Smooth muscle cell (in vitro differentiated cells): ENCODE results near the gene SMIM8. TPM values are rescaled to one million over a fixed set of nuclear protein-coding genes. Genes with fewer than 3 reads are reported as not detected.

Source experiments
- DNase-seq: peaks from one replicate; lab custom pipeline; 2025; ENCODE audit not compliant: unreplicated experiment; lab: John Stamatoyannopoulos, UW
- H2AFZ ChIP-seq: fragments of 200-600 bp; sonication (generic); 2 replicates; pipeline ENCODE4 v1.6.0; 2016; ENCODE audit warnings: antibody characterized with exemption, low read depth, mild to moderate bottlenecking
- H3F3A ChIP-seq: fragments of 200-600 bp; sonication (generic); 2 replicates; pipeline ENCODE4 v1.6.0; 2017; ENCODE audit warnings: antibody characterized with exemption, low read depth
- H3K27ac ChIP-seq: fragments of 200-600 bp; sonication (generic); 2 replicates; pipeline ENCODE4 v1.5.1; 2016; ENCODE audit warnings: low read depth, mild to moderate bottlenecking
- H3K27me3 ChIP-seq: fragments of 200-600 bp; sonication (generic); 2 replicates; pipeline ENCODE4 v1.6.1; 2016; ENCODE audit warnings: low read depth, mild to moderate bottlenecking
- H3K36me3 ChIP-seq: fragments of 200-600 bp; sonication (generic); 2 replicates; pipeline ENCODE4 v1.5.1; 2016; ENCODE audit warnings: low read depth
- H3K4me1 ChIP-seq: fragments of 200-600 bp; sonication (generic); 2 replicates; pipeline ENCODE4 v1.5.1; 2016; ENCODE audit warnings: low read depth
- H3K4me2 ChIP-seq: fragments of 200-600 bp; sonication (generic); 2 replicates; pipeline ENCODE4 v1.6.0; 2016; ENCODE audit warnings: mild to moderate bottlenecking
- H3K4me3 ChIP-seq: fragments of 200-600 bp; sonication (generic); 2 replicates; pipeline ENCODE4 v1.5.1; 2016; ENCODE audit warnings: mild to moderate bottlenecking
- H3K79me2 ChIP-seq: fragments of 200-600 bp; sonication (generic); 2 replicates; pipeline ENCODE4 v1.6.0; 2016; ENCODE audit warnings: low read depth, mild to moderate bottlenecking
- H3K9ac ChIP-seq: fragments of 200-600 bp; sonication (generic); 2 replicates; pipeline ENCODE4 v1.6.0; 2016; ENCODE audit warnings: low read depth
- H3K9me3 ChIP-seq: fragments of 200-600 bp; sonication (generic); replicated peaks from 2 replicates; pipeline ENCODE4 v1.5.1; 2016; ENCODE audit warnings: low read depth
- H4K20me1 ChIP-seq: fragments of 200-600 bp; sonication (generic); 2 replicates; pipeline ENCODE4 v1.6.0; 2016; ENCODE audit warnings: low read depth
- CTCF ChIP-seq: fragments of 200-600 bp; sonication (generic); IDR thresholded peaks from 2 replicates; pipeline ENCODE4 v1.5.1; 2017; ENCODE audit warnings: borderline replicate concordance, mild to moderate bottlenecking, antibody characterized with exemption; ENCODE audit not compliant: insufficient read depth, poor library complexity, severe bottlenecking
- WGBS: methylation state at CpG from one replicate; pipeline ENCODE4 v1.1.7; 2016; ENCODE audit warnings: low lambda C conversion rate; 5-methylcytosine and 5-hydroxymethylcytosine counted together
- polyA plus RNA-seq: library from polyadenylated mRNA; unstranded; fragments of >200 nt; fragmentation: Nextera tagmentation; extraction: Ambion mirVana; gene quantifications from 2 replicates; pipeline ENCODE4 v1.2.1, GENCODE V29; 2016
- total RNA-seq: library from RNA; depleted of rRNA; stranded (reverse); fragments of >200 nt; gene quantifications from 2 replicates; pipeline ENCODE4 v1.2.3, GENCODE V29; 2014

Gene SMIM8
- total and polyA plus RNA-seq, 2 experiments from 2014 or later: 8.0 to 9.3 TPM

GRCh38 chr6:87366899-87367298, 44.5 kb downstream of the SMIM8 start:
- no peak overlapping the region for H3K9ac ChIP-seq
- no peak overlapping the region for H3K4me2 ChIP-seq
- no peak for TF ChIP-seq CTCF
- H3K79me2 ChIP-seq: no peaks in the 10 kb centered on the region
- no peaks in the 10 kb centered on the region for H4K20me1 ChIP-seq
- H2AFZ ChIP-seq: no peak overlapping the region
- no peak overlapping the region for H3K4me3 ChIP-seq
- H3K4me1 ChIP-seq: no peaks in the 10 kb centered on the region
- DNase-seq: no peak
- H3K36me3 ChIP-seq: no peaks in the 10 kb centered on the region
- H3K27me3 ChIP-seq: no peaks in the 10 kb centered on the region
- H3K9me3 ChIP-seq: no peaks in the 10 kb centered on the region
- WGBS: 97% methylated on average over 3 of the region's 3 CpGs
- no peak overlapping the region for H3K27ac ChIP-seq
- no peaks in the 10 kb centered on the region for H3F3A ChIP-seq

- H3K27me3 ChIP-seq: no peaks in the 10 kb centered on the region
- 100% methylated on average over 2 of the region's 2 CpGs for WGBS
Observed at GRCh38 chr6:87373377-87373776, 51.0 kb downstream of the SMIM8 start.

GRCh38 chr6:87375315-87375714, 52.9 kb downstream of the SMIM8 start:
- H3K27me3 ChIP-seq: no peaks in the 10 kb centered on the region
- H4K20me1 ChIP-seq: no peaks in the 10 kb centered on the region
- H3F3A ChIP-seq: no peaks in the 10 kb centered on the region
- no peak for DNase-seq
- H2AFZ ChIP-seq: no peak overlapping the region
- H3K27ac ChIP-seq: no peak overlapping the region
- no peaks in the 10 kb centered on the region for H3K4me1 ChIP-seq
- no peaks in the 10 kb centered on the region for H3K9me3 ChIP-seq
- no peaks in the 10 kb centered on the region for H3K79me2 ChIP-seq
- H3K4me2 ChIP-seq: no peak overlapping the region
- no peak overlapping the region for H3K4me3 ChIP-seq
- H3K9ac ChIP-seq: no peak overlapping the region
- no peak for TF ChIP-seq CTCF
- 76% methylated on average over 2 of the region's 2 CpGs for WGBS
- no peaks in the 10 kb centered on the region for H3K36me3 ChIP-seq

More at GRCh38 chr6:87373377-87373776, 51.0 kb downstream of the SMIM8 start:
- H3F3A ChIP-seq: no peaks in the 10 kb centered on the region
- H3K36me3 ChIP-seq: no peaks in the 10 kb centered on the region
- H3K4me1 ChIP-seq: no peaks in the 10 kb centered on the region
- H3K27ac ChIP-seq: no peak overlapping the region
- H4K20me1 ChIP-seq: no peaks in the 10 kb centered on the region
- no peaks in the 10 kb centered on the region for H3K79me2 ChIP-seq
- no peak for TF ChIP-seq CTCF
- H2AFZ ChIP-seq: no peak overlapping the region
- H3K9me3 ChIP-seq: no peaks in the 10 kb centered on the region
- no peak overlapping the region for H3K4me3 ChIP-seq
- H3K4me2 ChIP-seq: no peak overlapping the region
- H3K9ac ChIP-seq: no peak overlapping the region
- DNase-seq: no peak

GRCh38 chr6:87376643-87377042, 54.3 kb downstream of the SMIM8 start:
- H3K9me3 ChIP-seq: no peaks in the 10 kb centered on the region
- H3K36me3 ChIP-seq: no peaks in the 10 kb centered on the region
- no peaks in the 10 kb centered on the region for H3K79me2 ChIP-seq
- DNase-seq: no peak
- H3K4me3 ChIP-seq: no peak overlapping the region
- no peak overlapping the region for H2AFZ ChIP-seq
- H3K27me3 ChIP-seq: no peaks in the 10 kb centered on the region
- H4K20me1 ChIP-seq: no peaks in the 10 kb centered on the region
- H3K9ac ChIP-seq: no peak overlapping the region
- H3K4me2 ChIP-seq: no peak overlapping the region
- no peaks in the 10 kb centered on the region for H3K4me1 ChIP-seq
- H3F3A ChIP-seq: no peaks in the 10 kb centered on the region
- WGBS: 95% methylated on average over 2 of the region's 2 CpGs
- no peak for TF ChIP-seq CTCF
- H3K27ac ChIP-seq: no peak overlapping the region
